GM19468 (cell line): ENCODE measurements around the gene B3GALNT1.

Experiments used
- ATAC-seq: cut with Tn5 transposase; IDR thresholded peaks from one replicate; pipeline ENCODE4 v1.9.1; 2021; ENCODE audit warnings: mild to moderate bottlenecking, moderate library complexity, moderate number of reproducible peaks; ENCODE audit not compliant: unreplicated experiment; ENCODE audit errors: extremely low read depth

Gene B3GALNT1, protein sequence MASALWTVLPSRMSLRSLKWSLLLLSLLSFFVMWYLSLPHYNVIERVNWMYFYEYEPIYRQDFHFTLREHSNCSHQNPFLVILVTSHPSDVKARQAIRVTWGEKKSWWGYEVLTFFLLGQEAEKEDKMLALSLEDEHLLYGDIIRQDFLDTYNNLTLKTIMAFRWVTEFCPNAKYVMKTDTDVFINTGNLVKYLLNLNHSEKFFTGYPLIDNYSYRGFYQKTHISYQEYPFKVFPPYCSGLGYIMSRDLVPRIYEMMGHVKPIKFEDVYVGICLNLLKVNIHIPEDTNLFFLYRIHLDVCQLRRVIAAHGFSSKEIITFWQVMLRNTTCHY

DNA sequence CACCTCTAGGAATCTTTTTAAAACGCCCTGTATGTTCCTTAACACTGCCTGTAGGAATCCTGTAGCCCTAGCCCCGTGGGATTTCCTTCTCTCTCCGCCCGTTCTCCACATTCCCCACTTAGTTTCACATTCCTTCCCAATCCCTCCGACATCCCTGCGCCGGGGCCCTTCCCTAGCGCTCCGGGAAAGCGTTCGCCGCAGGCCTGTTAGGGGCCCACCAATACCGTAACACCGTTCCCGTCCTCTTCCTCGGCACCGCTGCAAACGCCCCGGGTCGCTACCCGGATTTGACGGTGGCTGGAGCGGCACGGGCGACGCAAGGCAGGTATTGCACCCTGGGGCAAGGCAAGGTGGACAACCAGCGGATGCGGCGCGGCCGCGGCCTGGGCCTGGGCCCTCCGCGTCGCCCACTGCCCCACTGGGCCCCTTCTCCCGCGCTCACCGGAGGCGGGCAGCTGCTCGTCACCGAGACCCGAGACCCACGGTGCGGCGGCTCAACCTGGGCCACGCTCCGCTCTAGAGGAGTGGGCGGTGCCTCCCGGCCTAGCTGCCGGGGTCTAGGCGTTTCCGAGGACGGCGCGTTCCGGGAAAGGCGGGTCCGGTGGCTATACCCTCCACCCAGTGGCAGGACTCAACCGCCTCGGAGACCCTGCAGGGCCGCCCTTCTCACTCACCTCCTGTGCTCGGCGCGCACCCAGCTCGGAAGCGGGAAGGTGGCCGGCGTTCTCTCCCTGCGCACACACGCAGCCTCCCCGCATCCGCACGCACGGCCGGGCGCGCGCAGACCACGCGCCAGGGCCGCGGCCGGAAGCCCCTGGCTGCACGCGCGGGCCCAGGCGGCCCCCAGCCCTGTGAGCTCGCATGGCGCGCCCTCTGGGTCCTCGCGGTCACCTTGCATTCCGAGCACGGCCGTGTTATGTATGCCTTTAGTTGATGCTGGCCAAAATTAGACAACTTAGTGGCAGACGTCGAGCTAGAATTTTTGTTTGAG is at the start of gene B3GALNT1:
Gene B3GALNT1, minus strand, starts transcription at position 789 of the 991 bp plus-strand sequence. CDS start 18,595 bp downstream, outside the sequence.
- ATAC-seq: peak; percentile 73

DNA sequence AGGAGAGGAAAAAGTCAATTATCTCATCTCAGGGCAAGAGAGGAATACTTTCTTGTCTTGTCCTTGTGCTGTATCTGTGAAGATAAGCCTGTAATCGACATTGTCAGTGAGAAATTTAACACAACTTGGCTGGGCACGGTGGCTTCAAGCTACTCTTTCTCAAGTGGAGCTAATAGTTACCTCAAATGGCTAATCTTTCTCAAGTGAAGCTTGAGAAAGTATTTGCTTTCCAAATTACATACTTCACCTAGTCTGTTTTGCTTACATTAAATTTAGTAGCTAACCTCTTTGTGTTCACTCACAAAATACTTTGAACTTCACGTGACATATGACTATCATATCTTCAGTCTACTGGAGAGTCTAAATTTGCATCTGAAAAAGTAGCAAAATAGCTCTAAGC is 48.3 kb upstream of the B3GALNT1 start:
- ATAC-seq: no peak

DNA sequence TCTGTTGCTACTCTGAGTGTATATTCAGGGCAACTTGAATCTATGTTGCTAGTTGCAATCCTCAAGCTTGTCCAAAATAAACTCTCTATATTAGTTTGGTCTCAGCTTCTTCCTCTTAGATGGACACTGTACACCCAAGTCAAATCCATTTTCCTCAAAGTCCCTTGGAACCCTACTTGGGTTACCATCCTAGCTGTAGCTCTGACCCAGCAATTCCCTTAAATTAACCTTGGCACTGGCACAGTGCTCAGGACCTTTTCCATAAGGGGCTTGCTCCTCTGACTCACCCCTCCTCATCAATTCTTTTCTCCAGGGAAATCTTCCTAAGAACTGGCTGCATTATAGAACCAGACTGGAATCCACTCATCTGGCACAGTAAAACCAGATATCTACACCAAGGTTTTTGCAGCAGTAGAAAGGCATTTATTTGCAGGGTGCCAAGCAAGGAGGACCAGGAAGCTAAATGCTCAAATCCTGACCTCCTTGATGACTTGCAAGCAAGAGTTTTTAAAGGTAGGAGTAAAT is 44.9 kb upstream of the B3GALNT1 start:
- no peak for ATAC-seq

DNA sequence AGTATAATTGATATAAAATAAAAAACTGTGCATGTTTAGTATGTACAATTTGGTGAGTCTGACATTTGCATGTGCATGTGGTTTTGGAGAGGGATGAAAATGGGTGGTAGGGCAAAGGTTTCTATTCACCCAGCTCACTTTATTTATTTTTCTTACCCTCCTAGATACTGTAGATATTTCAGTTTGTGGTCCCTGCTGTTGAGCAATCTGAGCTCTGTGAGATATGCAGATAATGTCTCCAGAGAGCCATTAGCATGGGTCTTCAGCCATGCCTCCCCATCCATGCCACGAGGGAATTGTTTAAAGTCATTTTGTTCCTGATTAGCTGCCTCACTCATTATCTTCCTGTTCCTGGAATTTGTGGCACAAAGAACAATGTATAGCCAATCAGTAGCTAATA is 44.4 kb upstream of the B3GALNT1 start:
- ATAC-seq: no peak

DNA sequence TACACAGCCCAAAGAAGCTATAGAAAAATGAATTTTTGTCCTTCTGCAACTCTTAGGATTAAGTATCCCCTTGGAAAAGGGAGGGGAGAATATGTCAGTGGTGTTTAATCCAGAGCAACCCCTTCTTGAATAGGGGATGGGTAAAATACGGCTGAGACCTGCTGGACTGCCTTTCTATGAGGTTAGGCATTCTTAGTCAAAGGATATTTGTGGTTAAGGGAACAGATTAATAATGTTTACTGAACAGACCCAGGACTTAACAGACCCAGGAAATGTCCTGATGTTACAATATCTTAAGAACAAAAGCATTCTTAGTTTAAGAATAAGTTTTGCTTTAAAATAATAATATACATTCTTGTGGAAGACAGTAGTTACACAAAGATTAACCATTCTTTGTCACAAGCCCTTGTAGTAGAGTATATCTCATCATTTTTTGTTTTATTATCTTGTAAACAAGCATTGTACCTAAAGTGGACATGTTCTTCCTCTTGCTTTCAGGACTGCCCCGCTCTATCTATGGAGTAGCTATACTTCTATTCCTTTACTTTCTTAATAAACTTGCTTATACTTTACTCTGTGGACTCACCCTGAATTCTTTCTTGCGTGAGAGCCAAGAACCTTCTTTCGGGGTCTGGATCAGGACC is 43.8 kb upstream of the B3GALNT1 start:
- ATAC-seq: no peak

DNA sequence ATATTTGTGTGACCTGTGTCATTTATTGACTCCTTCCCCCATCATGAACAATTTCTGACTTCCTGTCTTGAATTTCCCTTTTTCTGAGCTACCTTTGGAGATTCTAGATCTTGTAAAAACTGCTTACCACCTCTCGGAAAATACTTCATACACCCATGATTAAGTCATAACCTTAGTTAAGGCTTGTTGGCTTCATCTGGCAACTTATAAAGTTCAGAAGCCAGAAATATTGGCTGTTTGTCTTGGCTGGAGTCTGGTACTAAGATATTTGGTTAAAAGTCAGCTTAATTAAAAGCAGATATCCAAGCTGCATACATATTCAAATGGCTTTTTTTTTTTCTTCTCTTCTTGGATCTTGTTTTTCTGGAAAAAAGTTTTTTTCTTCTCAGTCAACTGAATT is 37.3 kb upstream of the B3GALNT1 start:
- no peak for ATAC-seq

DNA sequence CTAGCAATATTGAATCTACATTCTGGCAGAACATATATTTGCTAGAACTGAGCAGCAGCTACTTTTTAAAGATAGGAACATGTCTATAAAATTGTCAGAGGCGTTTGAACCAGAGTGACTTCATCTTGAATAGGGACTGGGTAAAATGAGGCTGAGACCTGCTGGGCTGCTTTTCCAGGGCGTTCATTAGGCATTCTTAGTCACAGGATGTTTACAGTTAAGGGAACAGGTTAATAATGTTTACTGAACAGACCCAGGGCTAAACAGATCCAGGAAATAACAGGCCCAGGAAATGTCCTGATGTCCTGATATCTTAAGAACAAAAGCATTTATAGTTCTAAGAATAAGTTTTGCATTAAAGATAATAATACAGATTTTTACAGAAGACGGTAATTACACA is 34.5 kb upstream of the B3GALNT1 start:
- ATAC-seq: no peak

DNA sequence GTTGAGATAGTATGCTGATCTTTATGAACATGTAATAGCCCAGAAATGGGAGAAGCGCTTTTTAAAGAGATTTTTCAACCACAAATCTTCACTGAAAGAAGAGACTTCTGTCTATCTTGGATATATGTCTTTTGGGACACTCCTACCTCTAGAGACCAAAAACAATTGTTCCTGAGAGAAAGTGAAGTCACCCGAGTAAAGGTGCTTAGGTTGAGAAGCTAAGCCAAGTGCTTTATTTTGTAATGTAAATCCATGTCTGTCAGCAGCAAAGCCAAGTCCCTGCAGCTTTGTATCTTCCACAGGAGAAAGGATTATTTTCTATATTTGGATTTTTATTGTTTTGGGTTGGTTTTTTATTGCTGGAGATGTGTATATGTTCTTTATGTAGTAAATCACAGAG is 32.1 kb upstream of the B3GALNT1 start:
- no peak for ATAC-seq

DNA sequence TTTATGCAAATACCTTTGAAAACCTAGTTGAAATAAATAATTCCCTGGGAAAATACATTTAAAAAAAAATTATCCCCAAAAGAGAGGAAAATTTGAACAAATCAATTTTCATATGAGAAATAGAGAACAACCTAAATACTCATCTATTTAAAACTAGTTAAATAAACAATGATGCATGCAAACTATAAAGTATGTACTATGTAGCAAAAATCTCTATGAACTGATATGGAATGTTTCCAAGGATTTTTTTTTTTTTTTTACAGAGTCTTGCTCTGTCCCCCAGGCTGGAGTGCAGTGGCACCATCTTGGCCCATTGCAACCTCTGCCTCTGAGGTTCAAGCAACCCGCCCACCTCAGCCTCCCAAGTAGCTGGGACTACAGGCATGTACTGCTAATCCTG is 27.2 kb upstream of the B3GALNT1 start:
- no peak for ATAC-seq

DNA sequence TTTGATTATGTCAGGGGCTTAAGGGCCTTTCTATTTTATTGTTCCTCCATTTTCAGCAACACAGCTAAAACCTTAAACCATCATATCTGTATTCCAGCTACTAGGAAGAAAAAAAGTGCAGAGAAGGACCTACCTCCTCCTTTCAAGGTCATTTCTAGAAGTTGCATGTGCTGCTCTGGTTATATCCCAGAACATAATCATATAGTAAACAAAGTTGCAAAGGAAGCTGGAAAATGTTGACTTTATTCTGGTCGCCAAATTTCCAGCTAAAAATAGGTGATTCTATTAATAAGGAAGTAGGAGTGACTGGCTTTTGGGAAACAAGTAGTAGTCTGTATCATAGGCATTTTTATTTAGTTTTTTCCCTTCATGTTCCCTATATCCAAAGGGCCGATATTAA is 21.3 kb upstream of the B3GALNT1 start:
- ATAC-seq: no peak

DNA sequence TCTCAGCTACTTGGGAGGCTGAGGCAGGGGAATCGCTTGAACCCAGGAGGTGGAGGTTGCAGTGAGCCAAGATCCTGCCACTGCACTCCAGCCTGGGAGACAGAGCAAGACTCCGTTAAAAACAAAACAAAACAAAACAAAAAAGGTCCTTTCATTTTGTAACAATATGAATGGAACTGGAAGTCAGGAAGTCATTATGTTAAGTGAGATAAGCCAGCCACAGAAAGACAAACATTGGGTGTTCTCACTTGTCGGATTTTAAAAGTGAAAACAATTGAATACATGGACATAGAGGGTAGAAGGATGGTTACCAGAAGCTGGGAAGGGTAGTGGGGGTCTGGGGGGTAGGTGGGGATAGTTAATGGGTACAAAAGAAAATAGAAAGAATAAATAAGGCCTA is 12.5 kb upstream of the B3GALNT1 start:
- no peak for ATAC-seq

DNA sequence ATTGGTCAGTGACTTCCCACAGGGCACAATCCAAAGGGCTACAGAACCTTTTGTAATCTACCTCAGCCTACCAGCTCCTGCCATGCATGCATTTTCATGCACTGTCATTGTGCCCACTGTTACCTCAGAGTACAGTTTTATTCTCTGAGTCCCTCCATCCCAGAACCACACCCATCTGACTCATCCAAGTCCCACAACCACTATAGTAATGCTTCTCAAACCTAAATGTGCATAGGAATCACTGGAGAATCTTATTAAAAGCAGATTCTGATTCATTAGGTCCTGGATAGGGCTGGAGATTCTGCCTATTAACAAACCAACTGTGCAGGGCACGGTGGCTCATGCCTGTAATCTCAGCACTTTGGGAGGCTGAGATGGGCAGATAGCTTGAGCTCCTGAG is 3.7 kb upstream of the B3GALNT1 start:
- no peak for ATAC-seq

DNA sequence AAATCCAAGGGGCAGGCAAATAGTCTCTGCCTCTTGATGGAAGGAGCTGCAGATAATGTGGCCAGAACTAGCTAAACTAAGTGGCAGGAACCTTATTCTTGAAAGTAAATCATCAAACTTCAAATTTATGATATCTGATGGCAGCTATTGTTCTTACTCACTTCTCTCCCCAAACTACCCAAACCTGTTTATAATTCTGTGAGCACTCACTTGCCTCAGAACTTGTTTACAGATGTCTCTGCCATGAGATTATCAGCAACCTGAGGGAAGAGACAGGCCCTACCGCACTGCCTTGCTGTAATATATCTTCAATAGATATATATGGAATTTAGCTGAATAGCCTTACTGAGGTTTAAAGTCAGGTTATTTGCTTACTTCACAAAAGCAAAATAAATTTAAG is 2.2 kb upstream of the B3GALNT1 start:
- ATAC-seq: no peak

DNA sequence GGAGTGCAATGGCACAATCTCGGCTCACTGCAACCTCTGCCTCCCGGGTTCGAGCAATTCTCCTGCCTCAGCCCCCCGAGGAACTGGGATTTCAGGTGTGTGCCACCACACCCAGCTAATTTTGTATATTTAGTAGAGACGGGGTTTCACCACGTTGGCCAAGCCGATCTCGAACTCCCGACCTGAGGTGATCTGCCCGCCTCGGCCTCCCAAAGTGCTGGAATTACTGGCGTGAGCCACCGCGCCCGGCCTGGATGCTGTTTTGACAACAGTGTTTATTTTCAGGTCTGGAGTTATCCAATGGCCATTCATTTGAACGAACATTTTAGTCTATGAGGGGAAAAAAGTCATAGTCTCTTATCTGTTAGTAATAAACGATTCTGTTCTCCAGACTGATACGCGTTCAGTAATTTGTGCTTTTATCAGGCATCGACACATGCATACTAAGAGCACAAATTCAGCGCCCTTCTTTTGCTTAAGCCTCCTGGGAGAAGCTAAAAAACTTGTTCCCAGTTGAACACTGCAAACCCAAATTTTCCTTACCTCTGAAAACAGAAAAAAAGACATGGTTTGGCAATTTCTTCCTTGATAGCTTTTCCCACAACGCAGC is 1.3 kb downstream of the B3GALNT1 start:
- ATAC-seq: no peak

DNA sequence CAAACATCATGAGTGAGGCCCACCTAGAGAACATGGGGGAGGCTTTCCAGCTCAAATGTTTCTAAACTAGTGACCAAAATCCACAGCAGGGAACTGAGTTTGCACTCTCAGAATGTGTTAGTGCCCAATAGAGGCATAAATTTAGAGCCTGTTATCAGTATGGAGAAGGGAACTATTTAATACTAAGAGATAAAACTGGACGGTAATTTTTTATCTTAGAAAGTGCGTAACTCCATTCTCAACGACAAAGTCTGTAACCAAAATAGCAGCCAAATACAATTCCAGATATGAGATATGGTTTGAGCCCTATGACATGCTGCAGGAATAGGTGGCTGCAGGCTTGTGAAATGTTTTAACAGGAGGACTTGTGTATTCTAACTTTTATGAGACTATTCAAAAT is 3.5 kb downstream of the B3GALNT1 start:
- no peak for ATAC-seq

DNA sequence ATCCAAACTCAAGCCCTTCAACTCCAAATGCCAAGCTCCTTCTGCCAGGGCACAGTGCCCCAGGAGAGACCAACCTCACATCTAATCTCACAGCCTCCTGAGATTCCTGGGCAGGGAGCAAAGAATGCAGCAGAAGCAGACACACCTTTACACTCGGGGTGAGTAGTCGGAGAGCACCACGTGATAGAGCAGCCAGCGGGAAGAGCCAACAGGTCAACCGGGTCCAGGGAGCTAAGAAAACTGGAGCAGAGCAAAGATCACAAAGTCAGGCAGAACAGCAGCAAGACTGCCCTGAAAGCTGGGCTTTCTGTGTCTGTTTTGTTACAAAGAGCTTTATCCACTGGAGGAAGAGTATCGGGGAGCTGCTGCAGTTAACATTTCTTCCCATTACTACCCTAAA is 4.2 kb downstream of the B3GALNT1 start:
- ATAC-seq: no peak

DNA sequence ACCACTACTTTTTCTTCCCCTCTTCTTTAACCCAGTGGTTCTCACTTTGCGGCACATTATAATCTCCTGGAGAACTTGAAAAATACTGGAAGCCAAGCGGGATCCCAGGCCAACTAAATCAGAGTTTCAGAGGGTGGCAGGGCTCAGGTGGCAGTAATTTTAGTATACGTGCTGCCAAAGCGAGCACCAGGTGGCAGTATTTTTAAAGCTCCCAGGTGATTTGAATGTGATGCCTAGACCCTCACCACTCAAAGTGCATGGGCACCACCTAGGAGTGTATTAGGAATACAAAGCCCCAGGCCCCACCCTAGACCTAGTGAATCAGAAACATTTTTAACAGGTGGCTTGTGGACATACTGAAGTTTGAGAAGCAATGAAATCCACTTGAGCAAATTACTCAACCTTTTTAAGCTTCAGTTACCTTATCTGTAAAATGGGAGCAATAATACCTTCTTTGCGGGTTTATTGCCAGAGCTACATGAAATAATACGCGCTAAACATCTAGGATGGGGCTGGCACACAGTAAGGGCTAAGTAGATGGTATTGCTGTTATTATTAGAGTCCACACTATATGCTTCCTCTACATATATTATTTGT is 8.3 kb downstream of the B3GALNT1 start:
- ATAC-seq: no peak

DNA sequence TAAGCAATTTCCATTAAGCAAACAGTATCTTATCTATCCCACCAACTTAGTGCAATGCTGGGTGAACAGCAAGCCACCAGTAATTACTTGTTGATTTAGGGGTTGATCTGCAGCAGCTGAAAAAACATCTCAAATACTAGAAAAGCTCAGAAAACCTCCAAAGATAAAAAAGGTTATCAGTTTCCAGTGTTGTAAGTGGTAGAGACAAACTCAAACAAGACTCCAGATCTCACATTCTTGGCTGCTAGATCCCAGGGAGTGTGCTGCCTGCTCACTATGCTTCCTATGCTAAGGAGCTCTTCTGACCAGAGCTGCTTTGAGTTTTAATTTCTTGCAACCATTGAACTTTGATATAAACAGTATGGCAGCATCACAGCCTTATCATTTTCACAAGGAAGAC is 11.3 kb downstream of the B3GALNT1 start:
- ATAC-seq: no peak

DNA sequence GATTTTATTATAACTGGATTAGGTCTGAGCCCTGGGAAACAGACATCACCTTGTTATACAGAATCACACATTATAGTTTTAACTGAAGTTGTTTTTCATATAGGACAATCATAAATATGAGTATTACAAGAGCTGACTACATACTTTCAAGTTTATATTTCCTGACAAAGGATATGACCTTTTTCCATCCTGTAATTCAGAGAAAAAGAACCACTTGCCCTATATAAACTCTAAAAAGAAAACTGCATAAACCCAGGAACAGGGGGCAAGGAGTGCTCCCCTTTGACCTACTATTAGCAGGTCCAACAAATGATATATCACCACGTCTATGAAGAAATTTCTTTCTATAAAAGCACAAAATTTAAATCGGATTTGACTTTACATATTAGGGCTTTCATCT is 20.9 kb downstream of the B3GALNT1 start:
- ATAC-seq: no peak

DNA sequence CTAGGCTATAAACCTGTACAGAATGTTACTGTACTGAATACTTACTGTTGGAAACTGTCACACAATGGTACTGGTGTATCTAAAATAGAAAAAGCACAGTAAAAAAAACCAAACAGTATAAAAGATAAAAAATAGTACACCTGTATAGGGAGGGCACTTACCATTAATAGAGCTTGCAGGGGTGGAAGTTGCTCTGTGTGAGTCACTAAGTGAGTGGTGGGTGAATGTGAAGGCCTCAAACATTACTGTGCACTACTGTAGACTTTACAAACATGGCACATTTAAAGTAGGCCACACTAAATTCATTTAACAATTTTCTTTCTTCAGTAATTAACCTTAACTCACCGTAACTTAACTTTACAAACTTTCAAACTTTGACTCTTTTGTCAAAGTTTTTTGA is 22.0 kb downstream of the B3GALNT1 start:
- ATAC-seq: no peak
